H9 (cell line): ENCODE measurements around the gene ITPRIPL2. TPM values are rescaled to one million over a fixed set of nuclear protein-coding genes. Genes with fewer than 3 reads are reported as not detected.

Experiments
- DNase-seq: peaks from one replicate; pipeline ENCODE4 v3.0.0-alpha.2; 2017
- H2AFZ ChIP-seq: one replicate; pipeline ENCODE4 v1.6.1; 2013; ENCODE audit warnings: mild to moderate bottlenecking, low read length, control low read depth, moderate library complexity
- H2AK5ac ChIP-seq: 2 replicates; pipeline ENCODE4 v1.6.1; 2013; ENCODE audit warnings: low read length, control low read depth, mixed read lengths; ENCODE audit not compliant: insufficient read length
- H2BK120ac ChIP-seq: one replicate; pipeline ENCODE4 v1.6.1; 2013; ENCODE audit warnings: low read depth, mild to moderate bottlenecking, low read length, control low read depth, inconsistent platforms; ENCODE audit not compliant: poor library complexity, severe bottlenecking
- H2BK12ac ChIP-seq: 2 replicates; pipeline ENCODE4 v1.6.1; 2013; ENCODE audit warnings: low read length, control low read depth, mixed read lengths, low read depth; ENCODE audit not compliant: insufficient read length
- H2BK15ac ChIP-seq: 2 replicates; pipeline ENCODE4 v1.6.1; 2013; ENCODE audit warnings: low read depth, low read length, control low read depth
- H2BK20ac ChIP-seq: one replicate; pipeline ENCODE4 v1.6.1; 2013; ENCODE audit warnings: low read depth, mild to moderate bottlenecking, low read length, control low read depth, inconsistent platforms; ENCODE audit not compliant: poor library complexity, severe bottlenecking
- H2BK5ac ChIP-seq: 2 replicates; pipeline ENCODE4 v1.6.1; 2013; ENCODE audit warnings: low read length, control low read depth, mixed read lengths; ENCODE audit not compliant: insufficient read length
- H3K14ac ChIP-seq: 2 replicates; pipeline ENCODE4 v1.6.1; 2013; ENCODE audit warnings: low read length, control low read depth; ENCODE audit not compliant: insufficient read depth
- H3K18ac ChIP-seq: 2 replicates; pipeline ENCODE4 v1.6.1; 2013; ENCODE audit warnings: low read depth, mild to moderate bottlenecking, mixed read lengths, low read length, control low read depth; ENCODE audit not compliant: insufficient read length
- H3K23ac ChIP-seq: 2 replicates; pipeline ENCODE4 v1.6.1; 2013; ENCODE audit warnings: low read length, control low read depth, mixed read lengths, low read depth; ENCODE audit not compliant: insufficient read length
- H3K23me2 ChIP-seq: 2 replicates; pipeline ENCODE4 v1.6.1; 2013; ENCODE audit warnings: low read depth, mild to moderate bottlenecking, mixed read lengths, low read length, control low read depth; ENCODE audit not compliant: insufficient read length, poor library complexity, severe bottlenecking
- H3K27ac ChIP-seq: 2 replicates; pipeline ENCODE4 v1.5.1; 2013; ENCODE audit warnings: low read length, control low read depth, mixed read lengths, low read depth; ENCODE audit not compliant: insufficient read length
- H3K27me3 ChIP-seq: 2 replicates; pipeline ENCODE4 v1.6.1; 2013; ENCODE audit warnings: low read length, control low read depth, inconsistent platforms; ENCODE audit not compliant: insufficient read depth
- H3K4ac ChIP-seq: 2 replicates; pipeline ENCODE4 v1.6.1; 2013; ENCODE audit warnings: low read depth, mild to moderate bottlenecking, control low read depth, inconsistent platforms, low read length, moderate library complexity
- H3K4me1 ChIP-seq: 2 replicates; pipeline ENCODE4 v1.6.1; 2013; ENCODE audit warnings: low read length, control low read depth, inconsistent platforms; ENCODE audit not compliant: insufficient read depth
- H3K4me2 ChIP-seq: 2 replicates; pipeline ENCODE4 v1.6.1; 2013; ENCODE audit warnings: low read length, control low read depth, mixed read lengths; ENCODE audit not compliant: insufficient read length, insufficient read depth
- H3K56ac ChIP-seq: 2 replicates; pipeline ENCODE4 v1.6.1; 2013; ENCODE audit warnings: low read depth, mild to moderate bottlenecking, mixed read lengths, low read length, control low read depth; ENCODE audit not compliant: insufficient read length
- H3K79me1 ChIP-seq: 2 replicates; pipeline ENCODE4 v1.6.1; 2013; ENCODE audit warnings: low read depth, mild to moderate bottlenecking, moderate library complexity, low read length, control low read depth, inconsistent platforms; ENCODE audit not compliant: insufficient read depth, poor library complexity, severe bottlenecking
- H3K79me2 ChIP-seq: 2 replicates; pipeline ENCODE4 v1.6.1; 2013; ENCODE audit warnings: low read length, control low read depth, inconsistent platforms; ENCODE audit not compliant: insufficient read depth
- H3K9ac ChIP-seq: 2 replicates; pipeline ENCODE4 v1.6.1; 2013; ENCODE audit warnings: low read length, control low read depth, mixed read lengths; ENCODE audit not compliant: insufficient read length; ENCODE audit errors: extremely low read depth
- H3K9me3 ChIP-seq: one replicate; pipeline ENCODE4 v1.6.1; 2013; ENCODE audit warnings: low read depth, low read length, inconsistent platforms; ENCODE audit not compliant: control insufficient read depth
- H3T11ph ChIP-seq: one replicate; pipeline ENCODE4 v1.6.1; 2013; ENCODE audit warnings: mild to moderate bottlenecking, low read length, control low read depth, inconsistent platforms
- H4K20me1 ChIP-seq: one replicate; pipeline ENCODE4 v1.6.1; 2013; ENCODE audit not compliant: control insufficient read depth, insufficient read length, insufficient read depth
- H4K5ac ChIP-seq: 2 replicates; pipeline ENCODE4 v1.6.1; 2013; ENCODE audit warnings: low read depth, mild to moderate bottlenecking, mixed read lengths, low read length, control low read depth; ENCODE audit not compliant: insufficient read length
- H4K8ac ChIP-seq: replicated peaks from 2 replicates; pipeline ENCODE4 v1.6.1; 2013; ENCODE audit warnings: low read length, control low read depth, mixed read lengths, low read depth; ENCODE audit not compliant: insufficient read length
- H4K91ac ChIP-seq: 2 replicates; pipeline ENCODE4 v1.6.1; 2013; ENCODE audit warnings: low read depth, mild to moderate bottlenecking, moderate library complexity, mixed read lengths, low read length, control low read depth; ENCODE audit not compliant: insufficient read length
- H3K27ac Mint-ChIP-seq, 3 experiments: 2 replicates in 2 of 3; 3 replicates in 1 of 3; pipeline ENCODE4 v1.8.0; 2020 to 2021; ENCODE audit warnings: mixed read lengths in 3 of 3, mild to moderate bottlenecking in 1 of 3, moderate library complexity in 1 of 3
- H3K27me3 Mint-ChIP-seq: 2 replicates; pipeline ENCODE4 v1.8.0; 2021; ENCODE audit warnings: low read depth, mild to moderate bottlenecking, moderate library complexity, mixed read lengths
- H3K36me3 Mint-ChIP-seq, 3 experiments: 2 replicates in 2 of 3; 3 replicates in 1 of 3; pipeline ENCODE4 v1.8.0; 2020 to 2021; ENCODE audit warnings: low read depth in 3 of 3, mixed read lengths in 3 of 3; ENCODE audit not compliant: insufficient read depth in 1 of 3
- H3K4me1 Mint-ChIP-seq, 2 experiments: 2 replicates each; pipeline ENCODE4 v1.8.0; 2020; ENCODE audit warnings: mixed read lengths in 2 of 2
- H3K4me3 Mint-ChIP-seq, 2 experiments: 2 replicates in 1 of 2; 3 replicates in 1 of 2; pipeline ENCODE4 v1.8.0; 2020 to 2021; ENCODE audit warnings: mild to moderate bottlenecking in 2 of 2, mixed read lengths in 2 of 2, moderate library complexity in 1 of 2
- H3K9me3 Mint-ChIP-seq, 2 experiments: 2 replicates in 1 of 2; 3 replicates in 1 of 2; pipeline ENCODE4 v1.8.0; 2020; ENCODE audit warnings: mild to moderate bottlenecking in 2 of 2, mixed read lengths in 2 of 2, moderate library complexity in 1 of 2
- CTCF ChIP-seq: fragments of 200-600 bp; sonication (generic); conservative IDR thresholded peaks from 3 replicates; pipeline ENCODE4 v1.8.0; 2021; ENCODE audit warnings: antibody characterized with exemption, mild to moderate bottlenecking
- WGBS: extraction: QIAGEN DNeasy Blood & Tissue Kit; methylation state at CpG from one replicate; pipeline ENCODE4 v1.1.7; 2013; ENCODE audit warnings: missing lambda C conversion rate, low lambda C conversion rate, mixed read lengths; ENCODE audit not compliant: insufficient read length; ENCODE audit errors: extremely low coverage; 5-methylcytosine and 5-hydroxymethylcytosine counted together
- total RNA-seq: library from RNA; stranded (reverse); gene quantifications from 2 replicates; pipeline ENCODE4 v1.2.1, GENCODE V29; 2021

ITPRIPL2 gene
- total RNA-seq, 1 experiment from 2014 or later: 9.1 TPM

GRCh38 chr16:19067349-19068236 is 46.2 kb upstream of the ITPRIPL2 start, which contains the start of gene COQ7:
TSS of gene COQ7 (plus strand) at chr16:19067614. CDS start at chr16:19067665, 51 bp downstream.
- H4K91ac ChIP-seq: no peak within 1 kb of the TSS
- H3K18ac ChIP-seq: peak within 1 kb of the TSS; percentile 91
- H3K27ac ChIP-seq: no peak within 1 kb of the TSS
- H3K79me1 ChIP-seq: no peaks in the 10 kb centered on the region
- peak within 1 kb of the TSS; percentile 96; the same call in 1 of the 2 replicates for H3K14ac ChIP-seq
- H2BK12ac ChIP-seq: no peak within 1 kb of the TSS
- no peaks in the 10 kb centered on the region for H4K20me1 ChIP-seq
- H3K4me3 Mint-ChIP-seq: peak within 1 kb of the TSS; percentile 90 to 94
- peak within 1 kb of the TSS; percentile 70 for H3K9ac ChIP-seq
- peak within 1 kb of the TSS; percentile 65 for H3K4me2 ChIP-seq
- H3K4me1 Mint-ChIP-seq: peaks cover 0 to 6% of the 10 kb centered on the region in 2 experiments; a peak in 2 of 4 replicates
- peak; percentile 98 for DNase-seq
- peaks cover 0 to 5% (median 3%) of the 10 kb centered on the region in 3 experiments; a peak in 4 of 7 replicates for H3K36me3 Mint-ChIP-seq
- H3K4me1 ChIP-seq: no peaks in the 10 kb centered on the region
- H3K23ac ChIP-seq: no peak within 1 kb of the TSS
- H4K8ac ChIP-seq: no peak within 1 kb of the TSS
- peaks cover 5% of the 10 kb centered on the region for H3K23me2 ChIP-seq
- peak within 1 kb of the TSS; percentile 30 for H3T11ph ChIP-seq
- no peak for TF ChIP-seq CTCF
- peak within 1 kb of the TSS; percentile 73 for H2BK5ac ChIP-seq
- H2AK5ac ChIP-seq: no peak within 1 kb of the TSS
- H3K27me3 ChIP-seq: no peaks in the 10 kb centered on the region
- no peak within 1 kb of the TSS for H4K5ac ChIP-seq
- no peaks in the 10 kb centered on the region for H3K27me3 Mint-ChIP-seq
- no peak within 1 kb of the TSS for H2BK20ac ChIP-seq
- H2BK120ac ChIP-seq: peak within 1 kb of the TSS; percentile 97
- no peak within 1 kb of the TSS; the same call in 1 of the 2 replicates for H3K4ac ChIP-seq
- WGBS: no CpG with 5 or more reads among the region's 68 CpGs
- no peak within 1 kb of the TSS for H2AFZ ChIP-seq
- no peak within 1 kb of the TSS for H2BK15ac ChIP-seq
- no peak within 1 kb of the TSS for H3K56ac ChIP-seq
- H3K9me3 Mint-ChIP-seq: no peaks in the 10 kb centered on the region
- H3K27ac Mint-ChIP-seq: peak within 1 kb of the TSS; percentile 97 to 99 (median 97)
- no peaks in the 10 kb centered on the region for H3K9me3 ChIP-seq
- H3K79me2 ChIP-seq: no peaks in the 10 kb centered on the region
